Trophoblast cell (in vitro differentiated cells and primary cell): ENCODE results near the gene DUOX2.
"Not testable (repeated sequence)": the region's sequence is repeated elsewhere in the genome, so short reads cannot be mapped to it uniquely, and the experiment has no call there.

ENCODE experiments used
- DNase-seq, 2 donors: peaks; one replicate each; pipeline ENCODE4 v3.0.0-alpha.2; 2016
- H2AFZ ChIP-seq: 2 replicates; pipeline ENCODE4 v1.6.1; 2013; ENCODE audit warnings: low read length, moderate library complexity, mild to moderate bottlenecking; ENCODE audit not compliant: insufficient read depth, poor library complexity
- H2AK5ac ChIP-seq: 2 replicates; pipeline ENCODE4 v1.6.1; 2013; ENCODE audit warnings: mild to moderate bottlenecking, low read length
- H2BK120ac ChIP-seq: 2 replicates; pipeline ENCODE4 v1.6.1; 2013; ENCODE audit warnings: low read length, mild to moderate bottlenecking, moderate library complexity; ENCODE audit not compliant: insufficient read depth, poor library complexity
- H2BK12ac ChIP-seq: 2 replicates; pipeline ENCODE4 v1.6.1; 2013; ENCODE audit warnings: mild to moderate bottlenecking, low read length, moderate library complexity
- H2BK5ac ChIP-seq: 2 replicates; pipeline ENCODE4 v1.6.1; 2013; ENCODE audit warnings: low read length, low read depth, moderate library complexity, mild to moderate bottlenecking; ENCODE audit not compliant: poor library complexity
- H3K14ac ChIP-seq: 2 replicates; pipeline ENCODE4 v1.6.1; 2013; ENCODE audit warnings: mild to moderate bottlenecking, low read length
- H3K18ac ChIP-seq: 2 replicates; pipeline ENCODE4 v1.6.1; 2013; ENCODE audit warnings: mild to moderate bottlenecking, low read length
- H3K23ac ChIP-seq: 2 replicates; pipeline ENCODE4 v1.6.1; 2013; ENCODE audit warnings: low read length
- H3K27ac ChIP-seq: 2 replicates; pipeline ENCODE4 v1.5.1; 2013; ENCODE audit warnings: low read depth, mild to moderate bottlenecking, inconsistent platforms, low read length, moderate library complexity
- H3K27me3 ChIP-seq: 2 replicates; pipeline ENCODE4 v1.6.1; 2013; ENCODE audit warnings: inconsistent platforms, mild to moderate bottlenecking, low read length, moderate library complexity; ENCODE audit not compliant: insufficient read depth
- H3K36me3 ChIP-seq, 2 experiments: 1 replicate in 1 of 2; 2 replicates in 1 of 2; pipeline ENCODE4 v1.6.1; 2013; ENCODE audit warnings: low read length in 2 of 2, mild to moderate bottlenecking in 2 of 2, moderate library complexity in 1 of 2; ENCODE audit not compliant: insufficient read depth in 2 of 2, control insufficient read depth in 1 of 2
- H3K4ac ChIP-seq: 2 replicates; pipeline ENCODE4 v1.6.1; 2013; ENCODE audit warnings: low read depth, mild to moderate bottlenecking, low read length, moderate library complexity
- H3K4me1 ChIP-seq, 2 experiments: 1 replicate in 1 of 2; 2 replicates in 1 of 2; pipeline ENCODE4 v1.6.1; 2013; ENCODE audit warnings: low read length in 2 of 2, mild to moderate bottlenecking in 2 of 2, moderate library complexity in 1 of 2; ENCODE audit not compliant: insufficient read depth in 2 of 2, control insufficient read depth in 1 of 2
- H3K4me2 ChIP-seq: 2 replicates; pipeline ENCODE4 v1.6.1; 2013; ENCODE audit warnings: inconsistent platforms, mild to moderate bottlenecking, low read length, moderate library complexity
- H3K4me3 ChIP-seq: 2 replicates; pipeline ENCODE4 v1.5.1; 2013; ENCODE audit warnings: mild to moderate bottlenecking, low read depth, low read length, inconsistent platforms
- H3K79me1 ChIP-seq: one replicate; pipeline ENCODE4 v1.6.1; 2013; ENCODE audit warnings: low read length
- H3K79me2 ChIP-seq: 2 replicates; pipeline ENCODE4 v1.6.1; 2013; ENCODE audit warnings: low read length, mild to moderate bottlenecking; ENCODE audit not compliant: control insufficient read depth, insufficient read depth, poor library complexity
- H3K9ac ChIP-seq: 2 replicates; pipeline ENCODE4 v1.6.1; 2013; ENCODE audit warnings: mild to moderate bottlenecking, low read length
- H3K9me3 ChIP-seq: 2 replicates; pipeline ENCODE4 v1.6.1; 2013; ENCODE audit warnings: low read depth, mild to moderate bottlenecking, control low read depth, inconsistent platforms, low read length; ENCODE audit not compliant: insufficient read depth
- H4K12ac ChIP-seq: 2 replicates; pipeline ENCODE4 v1.6.1; 2013; ENCODE audit warnings: low read depth, mild to moderate bottlenecking, low read length, moderate library complexity
- H4K8ac ChIP-seq: 2 replicates; pipeline ENCODE4 v1.6.1; 2013; ENCODE audit warnings: low read depth, mild to moderate bottlenecking, low read length, moderate library complexity
- H4K91ac ChIP-seq: one replicate; pipeline ENCODE4 v1.6.1; 2013; ENCODE audit warnings: low read depth, mild to moderate bottlenecking, low read length, moderate library complexity
- WGBS: extraction: QIAGEN DNeasy Blood & Tissue Kit; methylation state at CpG from one replicate; pipeline ENCODE4 v1.1.7; 2013; ENCODE audit warnings: missing lambda C conversion rate; ENCODE audit not compliant: insufficient read length, insufficient coverage; ENCODE audit errors: extremely low coverage; 5-methylcytosine and 5-hydroxymethylcytosine counted together

DUOX2 gene

GRCh38 chr15:45058690-45059675, 55.0 kb downstream of the DUOX2 start:
- peak in 1 of 2 donors; percentile 53 for DNase-seq
- not testable (repeated sequence) for H4K12ac ChIP-seq, H3K79me1 ChIP-seq, H3K14ac ChIP-seq, H3K23ac ChIP-seq, H2AK5ac ChIP-seq, H3K4me3 ChIP-seq, H3K27ac ChIP-seq, H4K8ac ChIP-seq, H2BK12ac ChIP-seq, H3K9me3 ChIP-seq, H3K27me3 ChIP-seq, H3K18ac ChIP-seq, H3K4ac ChIP-seq, H3K4me2 ChIP-seq, H3K4me1 ChIP-seq, H3K36me3 ChIP-seq, H2AFZ ChIP-seq, H4K91ac ChIP-seq, H3K79me2 ChIP-seq, H3K9ac ChIP-seq, H2BK120ac ChIP-seq, H2BK5ac ChIP-seq
- WGBS, result no CpG with 5 or more reads among the region's 3 CpGs

- not testable (repeated sequence) for H2BK5ac ChIP-seq, H4K91ac ChIP-seq, H3K18ac ChIP-seq, H3K9ac ChIP-seq, H2AK5ac ChIP-seq, H4K12ac ChIP-seq, H3K4ac ChIP-seq, H3K4me2 ChIP-seq, H4K8ac ChIP-seq, H2AFZ ChIP-seq, H3K4me3 ChIP-seq, DNase-seq, H2BK120ac ChIP-seq, H3K27ac ChIP-seq, H3K23ac ChIP-seq, H3K9me3 ChIP-seq, H2BK12ac ChIP-seq, H3K14ac ChIP-seq, H3K27me3 ChIP-seq, H3K79me2 ChIP-seq, H3K79me1 ChIP-seq, H3K36me3 ChIP-seq, H3K4me1 ChIP-seq
- WGBS, result no CpG with 5 or more reads among the region's 3 CpGs
These were observed 61.3 kb downstream of the DUOX2 start for GRCh38 chr15:45052676-45053075.

- H3K14ac ChIP-seq, result no peak overlapping the region
- H4K91ac ChIP-seq, result no peak overlapping the region
- peaks cover 0 to 2% of the 10 kb centered on the region in 2 experiments for H3K36me3 ChIP-seq
- H3K4ac ChIP-seq, result no peak overlapping the region
- H3K18ac ChIP-seq, result no peak overlapping the region
- H2BK5ac ChIP-seq, result no peak overlapping the region
- H2AFZ ChIP-seq, result no peak overlapping the region
- H3K79me2 ChIP-seq, result no peaks in the 10 kb centered on the region
- no peak overlapping the region for H2AK5ac ChIP-seq
- H2BK120ac ChIP-seq, result no peak overlapping the region
- H3K4me3 ChIP-seq, result no peak overlapping the region
- H3K4me2 ChIP-seq, result no peak overlapping the region
- no peaks in the 10 kb centered on the region for H3K79me1 ChIP-seq
- H3K9me3 ChIP-seq, result no peaks in the 10 kb centered on the region
- no peak for DNase-seq
- H3K9ac ChIP-seq, result no peak overlapping the region
- H4K12ac ChIP-seq, result no peak overlapping the region
- H3K27me3 ChIP-seq, result no peaks in the 10 kb centered on the region
- no peak overlapping the region for H4K8ac ChIP-seq
- H3K27ac ChIP-seq, result no peak overlapping the region
- H2BK12ac ChIP-seq, result no peak overlapping the region
- no peaks in the 10 kb centered on the region for H3K4me1 ChIP-seq
- WGBS, result no CpG with 5 or more reads among the region's 1 CpG
- H3K23ac ChIP-seq, result no peak overlapping the region
These were observed 63.4 kb downstream of the DUOX2 start for GRCh38 chr15:45050587-45050986.

GRCh38 chr15:45048794-45049631, 65.0 kb downstream of the DUOX2 start:
- H2BK12ac ChIP-seq, result no peak overlapping the region
- peaks cover 0 to 2% of the 10 kb centered on the region in 2 experiments for H3K36me3 ChIP-seq
- no peak overlapping the region for H3K18ac ChIP-seq
- H3K9ac ChIP-seq, result no peak overlapping the region
- WGBS, result no CpG with 5 or more reads among the region's 7 CpGs
- no peak overlapping the region for H4K12ac ChIP-seq
- no peaks in the 10 kb centered on the region for H3K79me1 ChIP-seq
- H3K4me2 ChIP-seq, result no peak overlapping the region
- H3K27ac ChIP-seq, result no peak overlapping the region
- no peak overlapping the region for H3K14ac ChIP-seq
- H3K4me1 ChIP-seq, result no peaks in the 10 kb centered on the region
- H2AK5ac ChIP-seq, result no peak overlapping the region
- H3K79me2 ChIP-seq, result no peaks in the 10 kb centered on the region
- no peak overlapping the region for H4K91ac ChIP-seq
- H2AFZ ChIP-seq, result no peak overlapping the region
- H3K4me3 ChIP-seq, result no peak overlapping the region
- H4K8ac ChIP-seq, result no peak overlapping the region
- no peak overlapping the region for H2BK5ac ChIP-seq
- no peak overlapping the region for H2BK120ac ChIP-seq
- no peak overlapping the region for H3K4ac ChIP-seq
- no peak overlapping the region for H3K23ac ChIP-seq
- no peaks in the 10 kb centered on the region for H3K9me3 ChIP-seq
- no peaks in the 10 kb centered on the region for H3K27me3 ChIP-seq
- peak; percentile 7 to 53 for DNase-seq
